HT1080 (cell line): ENCODE measurements around the gene EFCAB10. TPM values are rescaled to one million over a fixed set of nuclear protein-coding genes. Genes with fewer than 3 reads are reported as not detected.
"Not testable (repeated sequence)": the region's sequence is repeated elsewhere in the genome, so short reads cannot be mapped to it uniquely, and the experiment has no call there.

Experiments used
- DNase-seq: peaks from one replicate; pipeline ENCODE4 v3.0.0-alpha.2; 2015; ENCODE audit warnings: low read depth
- total RNA-seq: library from RNA; depleted of rRNA; stranded (reverse); fragments of >200 nt; shearing (Covaris generic); gene quantifications from 2 replicates; pipeline ENCODE4 v1.2.3, GENCODE V29; 2014

The EFCAB10 gene
- total RNA-seq, 1 experiment from 2014 or later: not detected

GRCh38 chr7:105599551-105599950, 18.3 kb upstream of the EFCAB10 start:
- no peak for DNase-seq

- not testable (repeated sequence) for DNase-seq
These were observed 17.8 kb upstream of the EFCAB10 start for GRCh38 chr7:105599080-105599479.

GRCh38 chr7:105596866-105597265, 15.6 kb upstream of the EFCAB10 start:
- DNase-seq: no peak

GRCh38 chr7:105594034-105594433, 12.7 kb upstream of the EFCAB10 start:
- no peak for DNase-seq

- no peak for DNase-seq
These were observed 10.2 kb upstream of the EFCAB10 start for GRCh38 chr7:105591522-105591921.

GRCh38 chr7:105590793-105591192, 9.5 kb upstream of the EFCAB10 start:
- DNase-seq: no peak

- DNase-seq: peak; percentile 80
These were observed 8.2 kb upstream of the EFCAB10 start for GRCh38 chr7:105589356-105590077.

- no peak for DNase-seq
These were observed 6.8 kb upstream of the EFCAB10 start for GRCh38 chr7:105587909-105588635.

- no peak for DNase-seq
These were observed 4.7 kb upstream of the EFCAB10 start for GRCh38 chr7:105585850-105586500.

GRCh38 chr7:105584165-105584564, 2.9 kb upstream of the EFCAB10 start:
- no peak for DNase-seq

GRCh38 chr7:105583061-105583460, 1.8 kb upstream of the EFCAB10 start:
- no peak for DNase-seq

- peak; percentile 39 for DNase-seq
These were observed 1.1 kb downstream of the EFCAB10 start for GRCh38 chr7:105580022-105580740.

GRCh38 chr7:105578496-105578895, 2.8 kb downstream of the EFCAB10 start:
- no peak for DNase-seq

GRCh38 chr7:105577251-105577650, 4.0 kb downstream of the EFCAB10 start:
- no peak for DNase-seq

- DNase-seq: no peak
These were observed 9.4 kb downstream of the EFCAB10 start for GRCh38 chr7:105571891-105572290.

- no peak for DNase-seq
These were observed 13.5 kb downstream of the EFCAB10 start for GRCh38 chr7:105567821-105568220.

GRCh38 chr7:105567024-105567423, 14.3 kb downstream of the EFCAB10 start:
- DNase-seq: no peak

GRCh38 chr7:105565190-105565589, 16.1 kb downstream of the EFCAB10 start:
- no peak for DNase-seq

GRCh38 chr7:105559926-105560325, 21.4 kb downstream of the EFCAB10 start:
- no peak for DNase-seq

GRCh38 chr7:105538339-105538738, 43.0 kb downstream of the EFCAB10 start:
- DNase-seq: no peak

- DNase-seq: no peak
These were observed 48.4 kb downstream of the EFCAB10 start for GRCh38 chr7:105532709-105533460.
